Gastroesophageal sphincter (tissue), 4 donors: ENCODE measurements around the gene IFFO2. TPM values are rescaled to one million over a fixed set of nuclear protein-coding genes. Genes with fewer than 3 reads are reported as not detected.
A peak's percentile ranks its signal among the peaks of the same experiment; 100 is the strongest.

Experiments used
- ATAC-seq: fragments of 150-250 bp; one replicate; pipeline ENCODE4 v1.9.1; 2016; ENCODE audit warnings: mild to moderate bottlenecking, moderate library complexity
- H3K27ac ChIP-seq, 4 donors: fragments of 200-600 bp; sonication (generic) in 3 of 4; 1 replicate in 3 of 4; 2 replicates in 1 of 4; pipeline ENCODE4 v1.5.1; 2016 to 2019
- H3K27me3 ChIP-seq: fragments of 200-600 bp; sonication (generic); one replicate; pipeline ENCODE4 v1.5.1; 2019
- H3K36me3 ChIP-seq, 2 donors: fragments of 200-600 bp; sonication (generic); one replicate each; pipeline ENCODE4 v1.5.1; 2019; ENCODE audit warnings: control low read depth in 1 of 2
- H3K4me1 ChIP-seq, 3 donors: fragments of 200-600 bp; sonication (generic); 1 replicate in 2 of 3; 2 replicates in 1 of 3; pipeline ENCODE4 v1.5.1; 2016 to 2019; ENCODE audit warnings: control low read depth in 2 of 3
- H3K4me3 ChIP-seq, 2 donors: fragments of 200-600 bp; sonication (generic); one replicate each; pipeline ENCODE4 v1.5.1; 2019; ENCODE audit warnings: mild to moderate bottlenecking in 1 of 2, moderate library complexity in 1 of 2
- H3K9me3 ChIP-seq, 3 donors: fragments of 200-600 bp; sonication (generic); one replicate each; pipeline ENCODE4 v1.5.1; 2017 to 2019; ENCODE audit warnings: control low read depth in 2 of 3
- CTCF ChIP-seq, 4 experiments: fragments of 200-600 bp in 2 of 4; fragments of 450-650 bp in 2 of 4; sonication (generic) in 1 of 4; IDR thresholded peaks; one replicate each; pipeline ENCODE4 v1.5.1; 2017 to 2019; ENCODE audit warnings: antibody characterized with exemption in 4 of 4, mild to moderate bottlenecking in 2 of 4, moderate library complexity in 2 of 4
- EP300 ChIP-seq: sonication (generic); formaldehyde crosslinking; IDR thresholded peaks from one replicate; pipeline ENCODE4 v1.6.1; 2017; ENCODE audit warnings: antibody characterized with exemption, mild to moderate bottlenecking
- POLR2A ChIP-seq, 2 donors: fragments of 450-650 bp; IDR thresholded peaks; one replicate each; pipeline ENCODE4 v1.6.1; 2017; ENCODE audit warnings: antibody characterized with exemption in 2 of 2, mild to moderate bottlenecking in 2 of 2, moderate library complexity in 1 of 2
- POLR2AphosphoS5 ChIP-seq: sonication (generic); formaldehyde crosslinking; IDR thresholded peaks from one replicate; pipeline ENCODE4 v1.6.1; 2017; ENCODE audit warnings: antibody characterized with exemption
- WGBS, 2 donors: methylation state at CpG; one replicate each; pipeline ENCODE4 v1.1.5; 2018; ENCODE audit warnings: low coverage in 1 of 2; 5-methylcytosine and 5-hydroxymethylcytosine counted together
- total RNA-seq, 4 donors: library from RNA; depleted of rRNA; stranded (reverse); fragments of >200 nt; gene quantifications; one replicate each; pipeline ENCODE4 v1.1.0, GENCODE V29; 2016

Gene IFFO2
- total RNA-seq, 4 donors from 2014 or later, result 9.3 to 18.4 (median 12.7) TPM

GRCh38 chr1:18955441-18956192, 859 bp downstream of the IFFO2 start:
- no CpG with 5 or more reads among the region's 90 CpGs for WGBS, 2 donors
- H3K36me3 ChIP-seq, result no peaks in the 10 kb centered on the region
- ATAC-seq, result peak; percentile 13
- no peaks in the 10 kb centered on the region for H3K9me3 ChIP-seq
- H3K4me1 ChIP-seq, result peaks cover 0 to 57% (median 32%) of the 10 kb centered on the region in 3 donors
- peak overlapping the region; percentile 19 to 97 (median 92) for H3K27ac ChIP-seq
- no peaks in the 10 kb centered on the region for H3K27me3 ChIP-seq
- peak overlapping the region; percentile 89 to 90 for H3K4me3 ChIP-seq
- TF ChIP-seq POLR2A (IDR thresholded peaks at IDR 0.05), result no peak
- peak in 2 of 4 experiments; percentile 30 to 31 for TF ChIP-seq CTCF (IDR thresholded peaks at IDR 0.05)

DNA sequence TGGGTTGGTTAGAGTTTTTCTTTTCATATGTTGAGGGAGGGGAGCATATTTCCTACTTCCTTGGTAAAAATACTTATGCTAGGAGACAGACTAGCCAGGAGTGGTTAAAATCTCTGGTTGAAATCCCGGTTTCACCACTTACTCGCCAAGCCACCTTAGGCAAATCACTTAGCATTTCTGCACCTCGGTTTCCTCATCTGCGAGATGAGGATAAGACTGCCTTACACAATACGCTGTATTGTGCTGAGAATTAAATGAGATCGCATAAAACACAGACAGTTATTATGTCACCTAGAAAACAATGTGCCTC, 1.4 kb downstream of the IFFO2 start:
- H3K4me1 ChIP-seq, result peaks cover 0 to 63% (median 37%) of the 10 kb centered on the region in 3 donors
- peak overlapping the region; percentile 89 to 90 for H3K4me3 ChIP-seq
- no peaks in the 10 kb centered on the region for H3K27me3 ChIP-seq
- H3K9me3 ChIP-seq, result no peaks in the 10 kb centered on the region
- ATAC-seq, result no peak
- peak overlapping the region; percentile 19 to 97 (median 92) for H3K27ac ChIP-seq
- no peak for TF ChIP-seq POLR2A (IDR thresholded peaks at IDR 0.05)
- no peak for TF ChIP-seq CTCF (IDR thresholded peaks at IDR 0.05)
- no peak for TF ChIP-seq EP300
- TF ChIP-seq POLR2AphosphoS5, result no peak
- 31 to 41% methylated on average over 4 to 6 of the region's 6 CpGs for WGBS, 2 donors
- no peaks in the 10 kb centered on the region for H3K36me3 ChIP-seq

DNA sequence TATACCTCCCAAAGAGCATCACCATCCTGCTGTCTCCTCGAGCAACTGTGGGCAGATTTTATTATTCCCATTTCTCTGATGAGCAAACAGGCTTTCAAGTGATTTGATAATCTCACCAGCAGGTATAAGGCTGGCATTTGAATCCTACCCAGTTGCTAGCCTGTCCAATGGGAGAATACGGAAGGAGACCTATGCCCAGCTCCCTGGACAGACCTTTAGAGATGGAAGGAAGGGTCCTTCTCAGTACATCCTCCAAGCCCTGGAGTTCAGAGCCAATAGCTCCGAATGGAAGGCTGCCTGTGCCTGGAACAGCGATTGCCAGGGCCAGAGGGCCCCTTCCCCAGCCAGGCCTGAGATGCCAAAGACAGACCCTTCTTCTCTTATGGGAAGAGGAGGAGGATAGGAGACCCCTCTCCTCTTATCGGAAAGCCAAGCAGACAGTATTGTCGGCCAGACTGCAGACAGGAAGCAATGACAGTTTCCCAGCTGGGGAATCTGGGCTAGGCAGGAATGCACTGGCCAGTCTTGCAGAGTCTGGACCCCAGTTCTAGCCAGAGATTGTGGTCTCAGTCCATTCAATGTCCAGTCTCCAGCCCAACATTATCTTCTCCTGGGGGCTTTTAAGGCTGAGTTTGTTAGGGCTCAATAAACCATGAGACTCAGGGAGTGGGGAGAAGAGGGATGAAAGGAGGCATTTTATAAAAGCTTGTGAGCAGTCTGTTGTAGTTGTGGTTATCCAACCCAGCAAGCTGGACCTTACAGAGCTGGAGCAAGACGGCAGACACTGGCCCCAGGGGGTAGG, 2.0 kb downstream of the IFFO2 start:
- WGBS, 2 donors, result 4 to 29% methylated on average over 3 to 4 of the region's 7 CpGs
- Histone ChIP-seq H3K4me3 (peak overlapping the region; percentile 89 to 90), H3K4me1 (peaks cover 0 to 69% (median 41%) of the 10 kb centered on the region in 3 donors), H3K27me3 (no peaks in the 10 kb centered on the region), H3K36me3 (no peaks in the 10 kb centered on the region), H3K27ac (peak overlapping the region; percentile 3 to 97 (median 92)), H3K9me3 (no peaks in the 10 kb centered on the region)
- no peak for TF ChIP-seq POLR2A (IDR thresholded peaks at IDR 0.05)
- no peak for TF ChIP-seq CTCF (IDR thresholded peaks at IDR 0.05)
- TF ChIP-seq EP300, result no peak
- no peak for TF ChIP-seq POLR2AphosphoS5
- no peak for ATAC-seq

GRCh38 chr1:18953731-18954231, 2.7 kb downstream of the IFFO2 start:
- H3K4me3 ChIP-seq, result peak overlapping the region in 1 of 2 donors; percentile 90
- peaks cover 0 to 76% (median 48%) of the 10 kb centered on the region in 3 donors for H3K4me1 ChIP-seq
- 80 to 93% methylated on average over 1 to 7 of the region's 11 CpGs for WGBS, 2 donors
- no peak for TF ChIP-seq POLR2AphosphoS5
- no peak for TF ChIP-seq EP300
- no peak for TF ChIP-seq POLR2A (IDR thresholded peaks at IDR 0.05)
- TF ChIP-seq CTCF (IDR thresholded peaks at IDR 0.05), result no peak
- H3K27me3 ChIP-seq, result no peaks in the 10 kb centered on the region
- ATAC-seq, result no peak
- H3K36me3 ChIP-seq, result no peaks in the 10 kb centered on the region
- peak overlapping the region in 3 of 4 donors; percentile 92 to 97 (median 92) for H3K27ac ChIP-seq
- H3K9me3 ChIP-seq, result no peaks in the 10 kb centered on the region
